Peyer's patch (tissue), 4 donors: ENCODE data around the gene SPDYE4. TPM values are rescaled to one million over a fixed set of nuclear protein-coding genes. Genes with fewer than 3 reads are reported as not detected.

Source experiments
- DNase-seq, 3 donors: peaks; one replicate each; pipeline ENCODE4 v3.0.0-alpha.2; 2017 to 2019
- H3K27ac ChIP-seq, 4 donors: fragments of 200-600 bp; sonication (generic); one replicate each; pipeline ENCODE4 v1.5.1; 2016 to 2019
- H3K27me3 ChIP-seq, 2 donors: fragments of 200-600 bp; sonication (generic); one replicate each; pipeline ENCODE4 v1.5.1; 2019
- H3K36me3 ChIP-seq, 3 donors: fragments of 200-600 bp; sonication (generic); one replicate each; pipeline ENCODE4 v1.5.1; 2016 to 2019
- H3K4me1 ChIP-seq, 4 donors: fragments of 200-600 bp; sonication (generic); one replicate each; pipeline ENCODE4 v1.5.1; 2016 to 2019
- H3K4me3 ChIP-seq, 4 donors: fragments of 200-600 bp; sonication (generic); 1 replicate in 3 of 4; 2 replicates in 1 of 4; pipeline ENCODE4 v1.5.1; 2016 to 2019; ENCODE audit warnings: mild to moderate bottlenecking in 1 of 4
- H3K9me3 ChIP-seq, 4 donors: fragments of 200-600 bp; sonication (generic); one replicate each; pipeline ENCODE4 v1.5.1; 2016 to 2019; ENCODE audit warnings: mild to moderate bottlenecking in 1 of 4
- CTCF ChIP-seq, 6 experiments: fragments of 450-650 bp in 4 of 6; fragments of 200-600 bp in 2 of 6; sonication (generic) in 1 of 6; IDR thresholded peaks; one replicate each; pipeline ENCODE4 v1.5.1; 2017 to 2019; ENCODE audit warnings: antibody characterized with exemption in 6 of 6, mild to moderate bottlenecking in 3 of 6, moderate library complexity in 1 of 6
- POLR2A ChIP-seq, 2 donors: fragments of 450-650 bp; IDR thresholded peaks; one replicate each; pipeline ENCODE4 v1.5.1; 2017; ENCODE audit warnings: antibody characterized with exemption in 2 of 2, mild to moderate bottlenecking in 2 of 2, moderate library complexity in 2 of 2
- total RNA-seq, 4 donors: library from RNA; depleted of rRNA; stranded (reverse); fragments of >200 nt; gene quantifications; one replicate each; pipeline ENCODE4 v1.1.0, GENCODE V29; 2016

SPDYE4 gene
- total RNA-seq, 4 donors from 2014 or later = not detected

- no peaks in the 10 kb centered on the region for H3K36me3 ChIP-seq
- no peak for DNase-seq
- H3K27me3 ChIP-seq = no peaks in the 10 kb centered on the region
- peaks cover 0 to 15% (median 3%) of the 10 kb centered on the region in 4 donors for H3K4me1 ChIP-seq
- no peak for TF ChIP-seq POLR2A (IDR thresholded peaks at IDR 0.05)
- no peak overlapping the region for H3K4me3 ChIP-seq
- no peak overlapping the region for H3K27ac ChIP-seq
- H3K9me3 ChIP-seq = no peaks in the 10 kb centered on the region
These were observed 10.6 kb downstream of the SPDYE4 start for GRCh38 chr17:8747742-8748141.

GRCh38 chr17:8746501-8747236 is 11.7 kb downstream of the SPDYE4 start:
- Histone ChIP-seq H3K4me3 (peak overlapping the region in 3 of 4 donors; percentile 71 to 89 (median 76)), H3K27me3 (no peaks in the 10 kb centered on the region), H3K4me1 (peaks cover 0 to 15% (median 3%) of the 10 kb centered on the region in 4 donors), H3K27ac (peak overlapping the region in 2 of 4 donors; percentile 57 to 81), H3K9me3 (no peaks in the 10 kb centered on the region), H3K36me3 (no peaks in the 10 kb centered on the region)
- no peak for DNase-seq
- TF ChIP-seq POLR2A (IDR thresholded peaks at IDR 0.05) = no peak
- TF ChIP-seq CTCF (IDR thresholded peaks at IDR 0.05) = no peak

- H3K27ac ChIP-seq = peak overlapping the region; percentile 57 to 81 (median 60)
These were observed 12.5 kb downstream of the SPDYE4 start for GRCh38 chr17:8745586-8746500.

GRCh38 chr17:8744086-8744785 is 14.1 kb downstream of the SPDYE4 start:
- Histone ChIP-seq H3K9me3 (no peaks in the 10 kb centered on the region), H3K27me3 (no peaks in the 10 kb centered on the region), H3K36me3 (no peaks in the 10 kb centered on the region), H3K4me3 (no peak overlapping the region), H3K4me1 (peaks cover 0 to 15% (median 3%) of the 10 kb centered on the region in 4 donors), H3K27ac (peak overlapping the region in 2 of 4 donors; percentile 57 to 81)
- DNase-seq = no peak
- TF ChIP-seq POLR2A (IDR thresholded peaks at IDR 0.05) (no peak), CTCF (IDR thresholded peaks at IDR 0.05) (no peak)

More at GRCh38 chr17:8745586-8746500, 12.5 kb downstream of the SPDYE4 start:
- H3K4me3 ChIP-seq = peak overlapping the region; percentile 61 to 89 (median 74)
- peaks cover 0 to 15% (median 3%) of the 10 kb centered on the region in 4 donors for H3K4me1 ChIP-seq
- no peaks in the 10 kb centered on the region for H3K9me3 ChIP-seq
- H3K36me3 ChIP-seq = no peaks in the 10 kb centered on the region
- peak; percentile 76 to 86 (median 81) for DNase-seq
- no peaks in the 10 kb centered on the region for H3K27me3 ChIP-seq
- TF ChIP-seq CTCF (IDR thresholded peaks at IDR 0.05) (peak; percentile 45 to 97 (median 70)), POLR2A (IDR thresholded peaks at IDR 0.05) (no peak)

GRCh38 chr17:8742819-8743218 is 15.5 kb downstream of the SPDYE4 start:
- H3K4me3 ChIP-seq = no peak overlapping the region
- no peak for DNase-seq
- TF ChIP-seq POLR2A (IDR thresholded peaks at IDR 0.05) (no peak), CTCF (IDR thresholded peaks at IDR 0.05) (no peak)
- H3K27me3 ChIP-seq = no peaks in the 10 kb centered on the region
- no peak overlapping the region for H3K27ac ChIP-seq
- H3K4me1 ChIP-seq = peaks cover 0 to 15% (median 3%) of the 10 kb centered on the region in 4 donors
- no peaks in the 10 kb centered on the region for H3K9me3 ChIP-seq
- no peaks in the 10 kb centered on the region for H3K36me3 ChIP-seq
